BJ (cell line): ENCODE measurements around the gene EFCAB10. TPM values are rescaled to one million over a fixed set of nuclear protein-coding genes. Genes with fewer than 3 reads are reported as not detected.

Experiments used
- CTCF ChIA-PET: fragments of 350-600 bp; formaldehyde crosslinking; extraction: SDS; loops from one replicate; lab custom pipeline; 2021; ENCODE audit warnings: antibody characterized with exemption, inconsistent platforms; lab: Yijun Ruan, JAX
- POLR2A ChIA-PET: fragments of 300-600 bp; sonication (Branson Sonifier 250); formaldehyde crosslinking; extraction: SDS; loops from one replicate; lab custom pipeline; 2021; ENCODE audit warnings: antibody characterized with exemption; lab: Charles Lee
- DNase-seq: peaks from one replicate; pipeline ENCODE4 v3.0.0-alpha.2; 2011; ENCODE audit warnings: low read depth
- H3K27me3 ChIP-seq: 2 replicates; pipeline ENCODE4 v1.6.0; 2011; ENCODE audit warnings: low read length; ENCODE audit not compliant: control insufficient read depth, insufficient read depth
- H3K36me3 ChIP-seq: 2 replicates; pipeline ENCODE4 v1.5.1; 2011; ENCODE audit warnings: low read length; ENCODE audit not compliant: control insufficient read depth, insufficient read depth
- H3K4me3 ChIP-seq: 2 replicates; pipeline ENCODE4 v1.5.1; 2011; ENCODE audit warnings: low read depth, mild to moderate bottlenecking, control low read depth, low read length
- CTCF ChIP-seq: IDR thresholded peaks from 2 replicates; pipeline ENCODE4 v1.5.1; 2011; ENCODE audit warnings: low read depth, mild to moderate bottlenecking, control low read depth, inconsistent platforms, low read length, moderate library complexity; ENCODE audit not compliant: insufficient read depth
- polyA plus RNA-seq: library from polyadenylated mRNA; depleted of rRNA; stranded (reverse); fragments of >200 nt; gene quantifications from 2 replicates; pipeline ENCODE4 v1.2.3, GENCODE V29; 2011

EFCAB10 gene
- polyA plus RNA-seq, 1 experiment, result not detected

DNA sequence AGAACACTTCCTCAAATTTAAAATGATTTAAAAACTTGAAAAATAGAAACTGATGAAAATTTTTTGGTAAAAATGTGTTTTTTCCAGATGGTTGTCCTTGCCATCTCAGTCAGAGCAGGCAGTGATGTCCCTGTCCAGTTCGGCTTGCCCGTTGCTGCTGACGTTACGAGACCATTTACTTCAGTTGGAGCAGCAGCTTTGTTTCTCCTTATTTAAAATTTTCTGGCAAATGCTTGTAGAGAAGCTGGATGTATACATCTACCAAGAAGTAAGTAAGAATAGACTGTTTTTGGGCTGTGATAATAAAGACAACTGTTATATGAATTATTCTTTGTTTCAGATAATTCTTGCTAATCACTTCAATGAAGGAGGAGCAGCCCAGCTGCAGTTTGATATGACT is 16.1 kb downstream of the EFCAB10 start:
- POLR2A ChIA-PET, result no interaction called here
- H3K27me3 ChIP-seq, result no peaks in the 10 kb centered on the region
- CTCF ChIA-PET, result interaction anchor here (1.4 to 1.5 kb wide), 2 partner anchors 10 kb away, joined by 4 to 6 read pairs; no protein-coding TSS in a partner anchor
- no peak for DNase-seq
- no peak overlapping the region for H3K4me3 ChIP-seq
- TF ChIP-seq CTCF, result no peak
- peaks cover 6% of the 10 kb centered on the region for H3K36me3 ChIP-seq

GRCh38 chr7:105559926-105560325 is 21.4 kb downstream of the EFCAB10 start:
- no peaks in the 10 kb centered on the region for H3K27me3 ChIP-seq
- ChIA-PET POLR2A (no interaction called here), CTCF (no interaction called here)
- H3K4me3 ChIP-seq, result no peak overlapping the region
- DNase-seq, result no peak
- no peak for TF ChIP-seq CTCF
- peaks cover 3% of the 10 kb centered on the region; the same call in 1 of the 2 replicates for H3K36me3 ChIP-seq

DNA sequence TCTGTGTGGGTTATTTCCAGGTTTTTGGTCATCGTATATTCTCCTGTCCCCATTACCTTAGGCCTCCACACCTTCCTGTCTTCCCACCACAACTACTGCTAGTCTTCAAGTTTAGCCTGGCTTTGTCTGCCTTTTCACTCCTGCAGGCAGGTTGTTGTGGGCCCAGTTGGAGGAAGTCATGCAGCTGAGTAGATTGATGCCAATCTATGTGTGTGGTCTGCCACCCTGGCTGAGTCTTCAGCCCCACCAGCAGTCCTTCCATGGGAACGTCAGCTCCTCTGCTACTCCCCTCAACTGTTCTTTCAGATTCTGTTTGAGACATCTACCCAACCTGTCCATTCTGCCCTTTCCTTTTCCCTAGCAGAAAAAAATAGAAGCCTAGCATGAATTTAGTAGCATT is 43.0 kb downstream of the EFCAB10 start:
- no peak for TF ChIP-seq CTCF
- CTCF ChIA-PET, result interaction anchor here (0.6 to 1.2 kb wide), 2 partner anchors 35 to 136 kb away, joined by 3 read pairs; no protein-coding TSS in a partner anchor
- Histone ChIP-seq H3K4me3 (no peak overlapping the region), H3K36me3 (peaks cover 9% of the 10 kb centered on the region), H3K27me3 (no peaks in the 10 kb centered on the region)
- POLR2A ChIA-PET, result no interaction called here
- DNase-seq, result no peak

- no peak for TF ChIP-seq CTCF
- Histone ChIP-seq H3K27me3 (no peaks in the 10 kb centered on the region), H3K4me3 (peak overlapping the region; percentile 86), H3K36me3 (no peaks in the 10 kb centered on the region; the same call in 1 of the 2 replicates)
- POLR2A ChIA-PET, result no interaction called here
- no peak for DNase-seq
- CTCF ChIA-PET, result interaction anchor here (1.4 kb wide), 2 partner anchors 10 to 130 kb away, joined by 3 to 6 read pairs; no protein-coding TSS in a partner anchor
Measured at GRCh38 chr7:105532709-105533460, 48.4 kb downstream of the EFCAB10 start.

- TF ChIP-seq CTCF, result peak; percentile 85
- Histone ChIP-seq H3K27me3 (no peaks in the 10 kb centered on the region), H3K36me3 (no peaks in the 10 kb centered on the region; the same call in 1 of the 2 replicates), H3K4me3 (peak within 1 kb of the TSS; percentile 86)
- POLR2A ChIA-PET, result interaction anchor here (0.5 to 0.7 kb wide), 4 partner anchors 13 to 491 kb away, joined by 3 to 8 read pairs (median 4); no protein-coding TSS in a partner anchor
- peak; percentile 46 for DNase-seq
- CTCF ChIA-PET, result interaction anchor here (0.6 to 1.4 kb wide), 11 partner anchors 8 to 130 kb away, joined by 3 to 6 read pairs (median 3); no protein-coding TSS in a partner anchor
Measured at GRCh38 chr7:105531792-105532671, 49.3 kb downstream of the EFCAB10 start, which contains the start of gene RINT1. RINT1 (plus strand) TSS chr7:105532201; CDS start chr7:105532316, 115 bp downstream.
